Ishikawa (cell line): Measurements from ENCODE around the gene SART3.

Experiments used
- NFIC ChIP-seq: IDR thresholded peaks from 2 replicates; pipeline ENCODE4 v1.6.1; 2012
- RAD21 ChIP-seq: IDR thresholded peaks from 2 replicates; pipeline ENCODE4 v1.6.1; 2012; ENCODE audit warnings: low read depth
- TCF12 ChIP-seq: IDR thresholded peaks from 2 replicates; pipeline ENCODE4 v1.6.1; 2012; ENCODE audit warnings: low read depth
- TEAD4 ChIP-seq: IDR thresholded peaks from 2 replicates; pipeline ENCODE4 v1.6.1; 2012

DNA sequence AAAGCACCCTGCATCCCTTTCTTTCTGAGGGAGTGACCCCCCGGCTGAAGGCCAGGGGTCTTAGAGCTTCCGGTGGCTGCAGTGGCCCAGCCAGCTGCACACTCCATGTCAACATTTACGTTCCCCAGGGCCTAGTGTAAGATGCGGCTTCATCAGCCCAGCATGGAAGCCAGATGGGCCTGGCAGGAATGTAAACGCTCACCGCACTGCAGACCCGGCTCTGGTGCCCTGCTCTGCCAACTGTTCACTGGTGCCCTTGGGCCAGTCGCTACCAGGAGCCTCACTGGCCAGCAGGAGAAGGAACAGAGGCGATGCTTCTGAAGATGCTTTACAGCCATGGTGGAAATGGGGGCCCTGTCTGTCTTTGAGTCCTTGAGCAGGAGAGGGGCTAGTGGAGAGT, 45.5 kb upstream of the SART3 start:
- TF ChIP-seq TCF12 = no peak
- TF ChIP-seq TEAD4 = no peak
- no peak for TF ChIP-seq RAD21
- TF ChIP-seq NFIC = no peak
